Endothelial cell of umbilical vein (primary cell): ENCODE measurements around the gene INO80D. TPM values are rescaled to one million over a fixed set of nuclear protein-coding genes. Genes with fewer than 3 reads are reported as not detected.

Experiments
- BruUV-seq: library from RNA; stranded (reverse); fragments of 400-500 nt; replicated peaks from 2 replicates; lab custom pipeline; 2021; lab: Mats Ljungman, UMichigan
- CTCF ChIA-PET: fragments of 300-600, 350-600 bp; sonication (Branson Sonifier 250); formaldehyde crosslinking; loops from one replicate; lab custom pipeline; 2021; ENCODE audit warnings: antibody characterized with exemption, inconsistent platforms; lab: Charles Lee
- POLR2A ChIA-PET: fragments of 300-600, 350-600 bp; sonication (Branson Sonifier 250); formaldehyde crosslinking; loops from one replicate; lab custom pipeline; 2021; ENCODE audit warnings: antibody characterized with exemption, inconsistent platforms; lab: Charles Lee
- DNase-seq: peaks from one replicate; pipeline ENCODE4 v3.0.0-alpha.2; 2011; ENCODE audit warnings: low read depth, low spot score
- FAIRE-seq: peaks from 2 replicates; lab custom pipeline; 2011; peaks lifted over from hg19 to GRCh38; lab: Jason Lieb, UNC
- H2AFZ ChIP-seq: 2 replicates; pipeline ENCODE4 v1.6.0; 2012; ENCODE audit warnings: low read depth, low read length, control low read depth, inconsistent platforms
- H3K27ac ChIP-seq: 2 replicates; pipeline ENCODE4 v1.5.1; 2011; ENCODE audit warnings: low read depth, mild to moderate bottlenecking, control low read depth, low read length, moderate library complexity; ENCODE audit not compliant: insufficient read depth
- H3K27me3 ChIP-seq, 2 experiments: 2 replicates each; pipeline versions ENCODE4 v1.6.0 to v1.6.1; 2011; ENCODE audit warnings: low read length in 2 of 2, mixed read lengths in 1 of 2; ENCODE audit not compliant: control insufficient read depth in 2 of 2, insufficient read depth in 2 of 2
- H3K36me3 ChIP-seq, 2 experiments: 2 replicates in 1 of 2; 3 replicates in 1 of 2; pipeline ENCODE4 v1.5.1; 2011; ENCODE audit warnings: low read length in 2 of 2, mild to moderate bottlenecking in 1 of 2, moderate library complexity in 1 of 2; ENCODE audit not compliant: control insufficient read depth in 2 of 2, insufficient read depth in 2 of 2; ENCODE audit errors: extremely low read depth in 1 of 2
- H3K4me1 ChIP-seq: 3 replicates; pipeline ENCODE4 v1.5.1; 2011; ENCODE audit warnings: mild to moderate bottlenecking, low read length; ENCODE audit not compliant: control insufficient read depth, insufficient read depth; ENCODE audit errors: extremely low read depth
- H3K4me2 ChIP-seq: 2 replicates; pipeline ENCODE4 v1.6.1; 2011; ENCODE audit warnings: low read length, control low read depth, mixed read lengths; ENCODE audit not compliant: insufficient read depth
- H3K4me3 ChIP-seq, 3 experiments: fragments of 200-600 bp in 1 of 3; sonication (generic), shearing (Covaris generic) in 1 of 3; replicated peaks in 1 of 3; 2 replicates each; pipeline ENCODE4 v1.5.1; 2011 to 2016; ENCODE audit warnings: control low read depth in 3 of 3, low read length in 3 of 3, mild to moderate bottlenecking in 2 of 3, inconsistent platforms in 1 of 3, low read depth in 1 of 3, moderate library complexity in 1 of 3; ENCODE audit not compliant: insufficient read depth in 1 of 3
- H3K79me2 ChIP-seq: 2 replicates; pipeline ENCODE4 v1.6.0; 2012; ENCODE audit warnings: low read length, inconsistent platforms; ENCODE audit not compliant: control insufficient read depth, insufficient read depth
- H3K9ac ChIP-seq: replicated peaks from 2 replicates; pipeline ENCODE3; 2011; ENCODE audit warnings: low read length, control low read depth; ENCODE audit not compliant: insufficient read depth; ENCODE audit errors: extremely low read depth
- H3K9me1 ChIP-seq: replicated peaks from 3 replicates; pipeline ENCODE4 v1.6.0; 2011; ENCODE audit warnings: mild to moderate bottlenecking, low read length; ENCODE audit not compliant: control insufficient read depth, insufficient read depth; ENCODE audit errors: extremely low read depth
- H3K9me3 ChIP-seq: replicated peaks from 2 replicates; pipeline ENCODE4 v1.5.1; 2012; ENCODE audit warnings: low read length, inconsistent platforms; ENCODE audit not compliant: control insufficient read depth, insufficient read depth
- H4K20me1 ChIP-seq: replicated peaks from 2 replicates; pipeline ENCODE3; 2011; ENCODE audit warnings: mild to moderate bottlenecking, low read length; ENCODE audit not compliant: control insufficient read depth, insufficient read depth; ENCODE audit errors: extremely low read depth
- CTCF ChIP-seq, 2 donors: IDR thresholded peaks; 1 replicate in 1 of 2; 2 replicates in 1 of 2; pipeline ENCODE4 v1.5.1; 2011; ENCODE audit warnings: low read length in 2 of 2, mild to moderate bottlenecking in 2 of 2, moderate library complexity in 2 of 2, control low read depth in 1 of 2, inconsistent platforms in 1 of 2, low read depth in 1 of 2; ENCODE audit not compliant: insufficient read depth in 1 of 2; ENCODE audit errors: extremely low read depth in 1 of 2
- EZH2 ChIP-seq: IDR thresholded peaks from 2 replicates; pipeline ENCODE4 v1.6.1; 2012; ENCODE audit warnings: borderline replicate concordance, low read depth, mild to moderate bottlenecking, moderate library complexity, low read length, inconsistent platforms; ENCODE audit not compliant: severe bottlenecking
- FOS ChIP-seq: IDR thresholded peaks from 2 replicates; pipeline ENCODE4 v1.6.1; 2011; ENCODE audit warnings: mild to moderate bottlenecking, low read length, moderate library complexity, borderline replicate concordance; ENCODE audit not compliant: insufficient read depth
- GATA2 ChIP-seq: IDR thresholded peaks from 2 replicates; pipeline ENCODE4 v1.7.0; 2011; ENCODE audit warnings: low read depth, mild to moderate bottlenecking, moderate library complexity, mixed read lengths, low read length; ENCODE audit not compliant: insufficient read length, insufficient read depth
- JUN ChIP-seq: IDR thresholded peaks from 2 replicates; pipeline ENCODE4 v1.6.1; 2011; ENCODE audit warnings: borderline replicate concordance, low read depth; ENCODE audit not compliant: insufficient read length, insufficient read depth
- MAX ChIP-seq: IDR thresholded peaks from 2 replicates; pipeline ENCODE4 v1.6.1; 2011; ENCODE audit not compliant: insufficient read depth, insufficient read length
- MYC ChIP-seq: IDR thresholded peaks from one replicate; pipeline ENCODE4 v1.6.1; 2011; ENCODE audit warnings: mild to moderate bottlenecking, low read depth, low read length
- POLR2A ChIP-seq: IDR thresholded peaks from 2 replicates; pipeline ENCODE4 v1.6.1; 2012; ENCODE audit warnings: low read depth, mild to moderate bottlenecking, control low read depth, low read length
- POLR2AphosphoS5 ChIP-seq: IDR thresholded peaks from 2 replicates; pipeline ENCODE4 v1.6.1; 2012; ENCODE audit warnings: low read depth, mild to moderate bottlenecking, control low read depth, low read length, moderate library complexity; ENCODE audit not compliant: insufficient read depth
- dilution Hi-C: fragments of 300-500 bp; cut with MboI; formaldehyde crosslinking; loops from one replicate; pipeline ENCODE4 v1.15.0; 2019; ENCODE audit warnings: low sequenced_read_pairs; ENCODE audit not compliant: extremely low pct_ligation_motif_present
- intact Hi-C: fragments of 100-400 bp; cut with micrococcal nuclease; formaldehyde crosslinking; loops from one replicate; pipeline ENCODE4 v1.10.0; 2022
- polyA plus RNA-seq, 4 experiments: library from polyadenylated mRNA; depleted of rRNA in 3 of 4; stranded (reverse) in 3 of 4; unstranded in 1 of 4; fragments of >200 nt; gene quantifications; 2 replicates each; pipeline versions ENCODE4 v1.2.1 to v1.2.3, GENCODE V29; 2011 to 2012; ENCODE audit warnings: missing spikeins in 1 of 4
- total RNA-seq: library from RNA; stranded (reverse); gene quantifications from 2 replicates; pipeline ENCODE4 v1.2.3, GENCODE V29; 2021

Gene INO80D
- total and polyA plus RNA-seq, 2 donors (not counting 3 experiments of a cell fraction or from before 2014, with no cell fraction given), result 2.9 to 20.3 TPM

- no peak overlapping the region for H2AFZ ChIP-seq
- no peaks in the 10 kb centered on the region for H3K4me1 ChIP-seq
- no peak overlapping the region for H3K27ac ChIP-seq
- DNase-seq (no peak), FAIRE-seq (no peak)
- intact Hi-C loops (no loop called here), dilution Hi-C loops (no loop called here)
- no peak for TF ChIP-seq EZH2
- no peak for TF ChIP-seq JUN
- no peak for TF ChIP-seq POLR2AphosphoS5
- TF ChIP-seq CTCF (IDR thresholded peaks at IDR 0.05; ENCODE audit: extremely low read depth in 1 of 2, insufficient read depth in 1 of 2, low read depth in 1 of 2, low read length in 2 of 2), result no peak
- TF ChIP-seq POLR2A, result no peak
- TF ChIP-seq MAX, result no peak
- no peak for TF ChIP-seq GATA2
- no peak for TF ChIP-seq MYC
- TF ChIP-seq FOS, result no peak
- no peak overlapping the region for H3K4me3 ChIP-seq
- H4K20me1 ChIP-seq, result no peaks in the 10 kb centered on the region
- no peaks in the 10 kb centered on the region for H3K27me3 ChIP-seq
- CTCF ChIA-PET, result interaction anchor here (1.2 to 1.7 kb wide), 2 partner anchors 9 to 29 kb away, joined by 4 to 5 read pairs; no protein-coding TSS in a partner anchor
- POLR2A ChIA-PET, result no interaction called here
- no peaks in the 10 kb centered on the region for H3K36me3 ChIP-seq
- H3K4me2 ChIP-seq, result no peak overlapping the region
- no peaks in the 10 kb centered on the region for H3K9me1 ChIP-seq
- no peaks in the 10 kb centered on the region for H3K9me3 ChIP-seq
- H3K79me2 ChIP-seq, result peaks cover 47% of the 10 kb centered on the region
- H3K9ac ChIP-seq, result no peak overlapping the region
- BruUV-seq, result no TSS peak
Measured at GRCh38 chr2:206068207-206068606, 17.8 kb downstream of the INO80D start.
